Measurements from ENCODE around the gene RPS15A. TPM values are rescaled to one million over a fixed set of nuclear protein-coding genes. Genes with fewer than 3 reads are reported as not detected.

Gene RPS15A
- polyA plus RNA-seq, 2 of the 4 experiments (the other 2 are of a cell fraction) = 1,817 to 4,362 TPM

DNA sequence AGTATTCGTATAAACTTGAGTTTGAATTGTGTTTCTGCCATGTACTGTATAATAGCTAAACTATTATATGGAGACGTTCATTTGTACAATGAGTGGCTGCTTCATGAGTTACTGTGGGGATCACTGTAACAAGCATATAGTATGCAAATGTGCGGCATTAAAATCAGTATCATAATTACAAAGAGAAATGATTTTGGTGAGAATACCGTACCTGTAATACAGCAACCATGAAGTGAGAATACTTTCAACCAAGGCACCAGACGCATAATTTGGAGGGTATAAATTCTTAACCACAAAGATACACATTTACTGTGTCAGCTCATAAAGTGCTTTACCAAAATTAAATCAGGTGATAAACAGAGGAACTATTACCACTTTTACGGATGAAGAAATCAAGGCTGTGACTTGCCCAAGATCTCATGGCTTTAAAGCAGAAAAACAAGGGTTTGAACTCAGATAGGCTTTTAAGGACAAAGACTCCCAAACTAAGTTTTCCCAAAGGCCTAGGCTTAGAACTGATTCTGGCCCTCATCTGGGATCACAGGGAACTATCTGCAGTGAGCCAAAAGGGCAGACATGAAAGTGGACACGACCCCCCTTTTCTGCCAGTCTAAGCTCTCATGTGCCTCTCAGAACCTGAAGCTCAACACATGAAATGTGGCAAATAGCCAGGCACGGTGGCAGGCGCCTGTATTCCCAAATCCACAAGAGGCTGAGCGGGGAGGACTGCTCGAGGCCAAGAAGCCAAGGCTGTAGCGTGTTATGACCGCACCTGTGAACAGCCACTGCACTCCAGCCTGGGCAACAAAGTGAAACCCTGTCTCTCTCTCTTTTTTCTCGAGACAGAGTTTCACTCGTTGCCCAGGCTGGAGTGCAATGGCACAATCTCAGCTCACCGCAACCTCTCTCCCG is 6.4 kb downstream of the RPS15A start:
- no peak overlapping the region for H3K27ac ChIP-seq
- no peaks in the 10 kb centered on the region for H3K9me3 ChIP-seq
- FAIRE-seq = no peak
- WGBS (ENCODE audit: missing lambda C conversion rate) = 84% methylated on average over 17 of the region's 17 CpGs
- ChIA-PET POLR2A (interaction anchor here (10.3 kb wide), 1 partner anchor 17 kb away, joined by 208 read pairs; the partner anchor contains the start of gene ARL6IP1), CTCF (interaction anchor here (1.1 kb wide), 1 partner anchor 18 kb away, joined by 3 read pairs; no protein-coding TSS in a partner anchor)
- H3K4me2 ChIP-seq = no peak overlapping the region
- peaks cover 41% of the 10 kb centered on the region for H3K4me1 ChIP-seq
- no peak for DNase-seq (ENCODE audit: low read depth in 1 of 2, low spot score in 1 of 2)
- TF ChIP-seq TP53 (CRISPR knock-in tag; IDR thresholded peaks at IDR 0.05) = no peak
- no peak for TF ChIP-seq BCL3 (IDR thresholded peaks at IDR 0.05)
- TF ChIP-seq, protein P1, sequence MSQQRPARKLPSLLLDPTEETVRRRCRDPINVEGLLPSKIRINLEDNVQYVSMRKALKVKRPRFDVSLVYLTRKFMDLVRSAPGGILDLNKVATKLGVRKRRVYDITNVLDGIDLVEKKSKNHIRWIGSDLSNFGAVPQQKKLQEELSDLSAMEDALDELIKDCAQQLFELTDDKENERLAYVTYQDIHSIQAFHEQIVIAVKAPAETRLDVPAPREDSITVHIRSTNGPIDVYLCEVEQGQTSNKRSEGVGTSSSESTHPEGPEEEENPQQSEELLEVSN (IDR thresholded peaks at IDR 0.05; ENCODE audit: borderline replicate concordance, low read depth) = no peak
- no peak for TF ChIP-seq POLR2A (IDR thresholded peaks at IDR 0.05; ENCODE audit: low read length)
- no peak for TF ChIP-seq EHMT2 (IDR thresholded peaks at IDR 0.05; ENCODE audit: low read depth)
- TF ChIP-seq SREBF2 (IDR thresholded peaks at IDR 0.05) = no peak
- no peak for TF ChIP-seq RAD21 (conservative IDR thresholded peaks at IDR 0.05 in 1 of 2, IDR thresholded peaks at IDR 0.05 in 1 of 2)
- TF ChIP-seq PHF8 (IDR thresholded peaks at IDR 0.05; ENCODE audit: borderline replicate concordance, low read depth) = no peak
- TF ChIP-seq HDAC2 (IDR thresholded peaks at IDR 0.05) = no peak
- no peak for TF ChIP-seq NFE2L2 (conservative IDR thresholded peaks at IDR 0.05; ENCODE audit: low read length)
- no peak for TF ChIP-seq RNF2 (IDR thresholded peaks at IDR 0.05; ENCODE audit: borderline replicate concordance, low read depth)
- no peak for TF ChIP-seq HMGXB4 (CRISPR knock-in tag; IDR thresholded peaks at IDR 0.05; ENCODE audit: borderline replicate concordance)
- TF ChIP-seq MAZ (IDR thresholded peaks at IDR 0.05; ENCODE audit: borderline replicate concordance, low read depth, low read length) = no peak
- TF ChIP-seq, protein P2, sequence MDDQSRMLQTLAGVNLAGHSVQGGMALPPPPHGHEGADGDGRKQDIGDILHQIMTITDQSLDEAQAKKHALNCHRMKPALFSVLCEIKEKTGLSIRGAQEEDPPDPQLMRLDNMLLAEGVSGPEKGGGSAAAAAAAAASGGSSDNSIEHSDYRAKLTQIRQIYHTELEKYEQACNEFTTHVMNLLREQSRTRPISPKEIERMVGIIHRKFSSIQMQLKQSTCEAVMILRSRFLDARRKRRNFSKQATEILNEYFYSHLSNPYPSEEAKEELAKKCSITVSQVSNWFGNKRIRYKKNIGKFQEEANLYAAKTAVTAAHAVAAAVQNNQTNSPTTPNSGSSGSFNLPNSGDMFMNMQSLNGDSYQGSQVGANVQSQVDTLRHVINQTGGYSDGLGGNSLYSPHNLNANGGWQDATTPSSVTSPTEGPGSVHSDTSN (IDR thresholded peaks at IDR 0.05) = no peak
- no peak for TF ChIP-seq NR3C1 (IDR thresholded peaks at IDR 0.05)
- TF ChIP-seq ESRRA (IDR thresholded peaks at IDR 0.05; ENCODE audit: borderline replicate concordance, low read length) = no peak
- TF ChIP-seq, protein P3, sequence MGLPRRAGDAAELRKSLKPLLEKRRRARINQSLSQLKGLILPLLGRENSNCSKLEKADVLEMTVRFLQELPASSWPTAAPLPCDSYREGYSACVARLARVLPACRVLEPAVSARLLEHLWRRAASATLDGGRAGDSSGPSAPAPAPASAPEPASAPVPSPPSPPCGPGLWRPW (IDR thresholded peaks at IDR 0.05) = no peak
- TF ChIP-seq, protein P4, sequence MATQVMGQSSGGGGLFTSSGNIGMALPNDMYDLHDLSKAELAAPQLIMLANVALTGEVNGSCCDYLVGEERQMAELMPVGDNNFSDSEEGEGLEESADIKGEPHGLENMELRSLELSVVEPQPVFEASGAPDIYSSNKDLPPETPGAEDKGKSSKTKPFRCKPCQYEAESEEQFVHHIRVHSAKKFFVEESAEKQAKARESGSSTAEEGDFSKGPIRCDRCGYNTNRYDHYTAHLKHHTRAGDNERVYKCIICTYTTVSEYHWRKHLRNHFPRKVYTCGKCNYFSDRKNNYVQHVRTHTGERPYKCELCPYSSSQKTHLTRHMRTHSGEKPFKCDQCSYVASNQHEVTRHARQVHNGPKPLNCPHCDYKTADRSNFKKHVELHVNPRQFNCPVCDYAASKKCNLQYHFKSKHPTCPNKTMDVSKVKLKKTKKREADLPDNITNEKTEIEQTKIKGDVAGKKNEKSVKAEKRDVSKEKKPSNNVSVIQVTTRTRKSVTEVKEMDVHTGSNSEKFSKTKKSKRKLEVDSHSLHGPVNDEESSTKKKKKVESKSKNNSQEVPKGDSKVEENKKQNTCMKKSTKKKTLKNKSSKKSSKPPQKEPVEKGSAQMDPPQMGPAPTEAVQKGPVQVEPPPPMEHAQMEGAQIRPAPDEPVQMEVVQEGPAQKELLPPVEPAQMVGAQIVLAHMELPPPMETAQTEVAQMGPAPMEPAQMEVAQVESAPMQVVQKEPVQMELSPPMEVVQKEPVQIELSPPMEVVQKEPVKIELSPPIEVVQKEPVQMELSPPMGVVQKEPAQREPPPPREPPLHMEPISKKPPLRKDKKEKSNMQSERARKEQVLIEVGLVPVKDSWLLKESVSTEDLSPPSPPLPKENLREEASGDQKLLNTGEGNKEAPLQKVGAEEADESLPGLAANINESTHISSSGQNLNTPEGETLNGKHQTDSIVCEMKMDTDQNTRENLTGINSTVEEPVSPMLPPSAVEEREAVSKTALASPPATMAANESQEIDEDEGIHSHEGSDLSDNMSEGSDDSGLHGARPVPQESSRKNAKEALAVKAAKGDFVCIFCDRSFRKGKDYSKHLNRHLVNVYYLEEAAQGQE (IDR thresholded peaks at IDR 0.05) = no peak
- TF ChIP-seq JUN (IDR thresholded peaks at IDR 0.05) = no peak
- ATAC-seq = no peak
- H3K4me3 ChIP-seq = no peak overlapping the region
